Kidney epithelial cell (primary cell): ENCODE results near the gene ZNF791. TPM values are rescaled to one million over a fixed set of nuclear protein-coding genes. Genes with fewer than 3 reads are reported as not detected.

Experiments
- DNase-seq: peaks from one replicate; pipeline ENCODE4 v3.0.0-alpha.2; 2010; ENCODE audit warnings: low read depth
- H3K27me3 ChIP-seq: 2 replicates; pipeline ENCODE4 v1.6.0; 2011; ENCODE audit warnings: low read length; ENCODE audit not compliant: control insufficient read depth, insufficient read depth
- H3K36me3 ChIP-seq: 2 replicates; pipeline ENCODE4 v1.5.1; 2011; ENCODE audit warnings: low read length; ENCODE audit not compliant: control insufficient read depth, insufficient read depth
- H3K4me3 ChIP-seq: 2 replicates; pipeline ENCODE4 v1.5.1; 2011; ENCODE audit warnings: low read depth, mild to moderate bottlenecking, control low read depth, low read length
- total RNA-seq: library from RNA; depleted of rRNA; stranded (reverse); fragments of >200 nt; gene quantifications from 2 replicates; pipeline ENCODE4 v1.2.3, GENCODE V29; 2015
- TF ChIP-seq, protein P1 (sequence below): IDR thresholded peaks from 2 replicates; pipeline ENCODE4 v1.5.1; 2011; ENCODE audit warnings: mild to moderate bottlenecking, moderate library complexity, low read length, control low read depth, inconsistent platforms; ENCODE audit not compliant: insufficient read depth, poor library complexity, severe bottlenecking

The ZNF791 gene
- total RNA-seq, 1 donor from 2014 or later, result 11.0 TPM

DNA sequence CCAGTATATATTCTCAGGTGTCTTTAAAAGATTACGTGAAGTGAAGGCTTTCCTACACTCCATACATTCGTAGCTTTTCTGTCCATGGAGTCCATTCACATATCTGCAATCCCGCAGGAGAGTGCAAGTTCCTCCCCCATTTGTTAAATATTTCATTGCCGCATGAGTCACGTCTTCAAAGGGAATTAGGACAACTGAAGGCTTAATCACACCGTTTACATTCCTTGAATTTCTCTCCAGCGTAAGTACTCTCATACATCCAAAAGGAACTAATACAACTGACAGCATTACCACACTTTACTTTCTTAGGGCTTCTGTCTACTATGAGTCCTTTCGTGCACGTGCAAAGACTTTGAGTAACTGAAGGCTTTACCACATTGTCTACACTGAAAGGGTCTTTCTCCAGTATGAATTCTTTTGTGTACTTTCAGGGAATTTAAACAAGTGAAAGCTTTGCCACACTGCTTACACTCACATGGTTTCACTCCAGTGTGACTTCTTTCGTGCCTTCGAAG is 30.5 kb upstream of the ZNF791 start:
- TF ChIP-seq, protein P1, sequence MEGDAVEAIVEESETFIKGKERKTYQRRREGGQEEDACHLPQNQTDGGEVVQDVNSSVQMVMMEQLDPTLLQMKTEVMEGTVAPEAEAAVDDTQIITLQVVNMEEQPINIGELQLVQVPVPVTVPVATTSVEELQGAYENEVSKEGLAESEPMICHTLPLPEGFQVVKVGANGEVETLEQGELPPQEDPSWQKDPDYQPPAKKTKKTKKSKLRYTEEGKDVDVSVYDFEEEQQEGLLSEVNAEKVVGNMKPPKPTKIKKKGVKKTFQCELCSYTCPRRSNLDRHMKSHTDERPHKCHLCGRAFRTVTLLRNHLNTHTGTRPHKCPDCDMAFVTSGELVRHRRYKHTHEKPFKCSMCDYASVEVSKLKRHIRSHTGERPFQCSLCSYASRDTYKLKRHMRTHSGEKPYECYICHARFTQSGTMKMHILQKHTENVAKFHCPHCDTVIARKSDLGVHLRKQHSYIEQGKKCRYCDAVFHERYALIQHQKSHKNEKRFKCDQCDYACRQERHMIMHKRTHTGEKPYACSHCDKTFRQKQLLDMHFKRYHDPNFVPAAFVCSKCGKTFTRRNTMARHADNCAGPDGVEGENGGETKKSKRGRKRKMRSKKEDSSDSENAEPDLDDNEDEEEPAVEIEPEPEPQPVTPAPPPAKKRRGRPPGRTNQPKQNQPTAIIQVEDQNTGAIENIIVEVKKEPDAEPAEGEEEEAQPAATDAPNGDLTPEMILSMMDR, result no peak
- no peak for DNase-seq
- Histone ChIP-seq H3K36me3 (peaks cover 3% of the 10 kb centered on the region), H3K27me3 (no peaks in the 10 kb centered on the region), H3K4me3 (no peak overlapping the region)

DNA sequence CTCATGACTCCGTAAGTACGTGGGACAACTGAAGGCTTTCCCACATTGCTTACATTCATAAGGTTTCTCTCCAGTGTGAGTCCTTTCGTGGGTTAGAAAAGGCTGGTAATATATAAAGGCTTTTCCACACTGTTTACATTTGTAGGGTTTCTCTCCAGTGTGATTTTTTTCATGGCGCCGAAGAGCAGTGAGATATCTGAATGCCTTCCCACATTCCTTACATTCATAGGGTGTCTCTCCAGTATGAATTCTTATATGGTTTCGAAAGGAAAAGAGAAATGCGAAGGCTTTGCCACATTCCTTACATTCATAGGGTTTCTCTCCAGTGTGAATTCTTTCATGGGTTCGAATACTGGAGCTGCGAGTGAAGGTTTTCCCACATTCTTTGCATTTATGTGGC is 29.6 kb upstream of the ZNF791 start:
- DNase-seq, result no peak
- Histone ChIP-seq H3K4me3 (no peak overlapping the region), H3K36me3 (peaks cover 3% of the 10 kb centered on the region), H3K27me3 (no peaks in the 10 kb centered on the region)
- TF ChIP-seq, protein P1, result no peak

DNA sequence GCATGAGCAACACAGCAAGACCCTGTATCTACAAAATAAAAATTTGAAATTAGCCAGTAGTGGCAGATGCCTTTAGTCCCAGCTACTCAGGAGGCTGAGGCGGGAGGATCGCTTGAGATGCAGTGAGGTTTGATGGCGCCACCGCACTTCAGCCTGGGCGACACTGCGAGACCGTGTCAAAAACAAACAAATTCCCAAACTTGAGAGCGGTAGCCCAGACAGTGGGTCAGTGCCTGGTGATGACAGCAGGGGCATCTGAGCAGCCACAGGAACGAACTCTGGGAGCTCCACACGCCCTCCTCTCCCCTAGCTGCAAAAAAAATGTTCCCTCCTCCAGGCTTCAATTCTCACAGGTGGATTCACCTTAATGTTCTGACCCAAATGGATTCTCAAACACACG is 14.2 kb upstream of the ZNF791 start:
- Histone ChIP-seq H3K27me3 (no peaks in the 10 kb centered on the region), H3K4me3 (no peak overlapping the region), H3K36me3 (no peaks in the 10 kb centered on the region)
- TF ChIP-seq, protein P1, result no peak
- no peak for DNase-seq

DNA sequence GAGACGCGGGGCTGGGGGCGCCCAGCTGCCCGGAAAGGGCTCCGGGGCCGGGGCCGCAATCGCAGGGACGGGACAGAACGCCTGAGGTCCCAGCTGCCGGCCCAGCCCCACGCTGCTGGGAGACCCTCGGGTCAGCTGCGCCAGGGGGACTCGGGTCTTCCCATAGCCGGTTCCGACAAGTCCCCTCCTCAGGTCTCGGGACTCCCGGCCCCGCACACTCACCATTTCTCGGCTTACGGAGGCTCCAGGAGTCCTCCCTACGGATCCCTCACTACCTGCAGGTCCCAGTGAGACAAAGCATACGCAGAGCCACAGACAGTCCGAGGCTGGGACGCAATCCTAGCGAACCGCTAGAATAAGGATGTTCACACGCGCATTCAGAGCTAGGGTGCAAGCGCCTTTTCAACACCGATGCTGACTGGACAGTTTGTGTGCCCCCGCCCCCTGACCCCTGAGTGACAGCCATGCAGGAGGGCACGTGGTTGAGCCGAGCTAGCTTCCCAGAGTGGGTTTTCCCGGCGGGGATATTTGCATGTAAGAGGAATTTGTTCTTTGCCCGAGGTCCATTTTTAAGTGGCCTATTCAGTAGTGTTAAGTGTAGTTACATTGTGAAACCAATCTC is 13.7 kb upstream of the ZNF791 start:
- no peak overlapping the region for H3K4me3 ChIP-seq
- DNase-seq, result no peak
- TF ChIP-seq, protein P1, result no peak

DNA sequence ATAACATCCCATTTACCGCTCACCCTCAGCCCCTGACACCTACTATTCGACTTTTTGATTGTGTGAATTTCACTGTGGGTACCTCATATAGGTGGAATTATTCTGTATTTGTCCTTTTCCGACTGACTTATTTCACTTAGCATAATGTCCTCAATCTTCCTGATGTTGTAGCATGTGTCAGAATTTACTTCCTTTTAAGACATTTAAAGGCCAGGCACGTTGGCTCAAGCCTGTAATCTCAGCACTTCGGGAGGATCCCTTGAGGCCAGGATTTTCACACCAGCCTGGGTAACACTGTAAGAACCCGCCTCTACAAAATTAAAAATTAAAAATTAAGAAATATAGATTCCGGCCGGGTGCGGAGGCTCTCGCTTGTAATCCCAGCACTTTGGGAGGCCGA is 13.1 kb upstream of the ZNF791 start:
- TF ChIP-seq, protein P1, result no peak
- H3K4me3 ChIP-seq, result no peak overlapping the region
- H3K27me3 ChIP-seq, result no peaks in the 10 kb centered on the region

More for the DNA sequence above, 13.7 kb upstream of the ZNF791 start:
- Histone ChIP-seq H3K36me3 (no peaks in the 10 kb centered on the region), H3K27me3 (no peaks in the 10 kb centered on the region)

DNA sequence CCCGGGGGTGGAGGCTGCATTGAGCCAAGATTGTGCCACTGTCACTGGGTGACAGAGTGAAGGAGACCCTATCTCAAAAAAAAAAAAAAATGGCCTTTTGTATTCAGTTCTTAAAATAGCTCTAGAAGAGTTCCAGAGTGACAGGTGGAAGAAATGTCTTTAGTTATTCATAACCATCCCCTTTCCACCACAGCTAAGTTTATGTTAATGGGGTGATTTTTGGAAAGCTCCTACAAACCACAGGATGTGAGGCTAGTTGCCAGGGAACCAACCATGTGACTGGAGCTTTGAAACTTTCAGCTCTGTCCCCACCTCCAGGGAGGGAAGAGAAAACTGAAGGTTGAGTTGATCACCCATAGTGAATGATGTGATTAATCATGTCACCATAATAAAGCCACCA is 7.0 kb upstream of the ZNF791 start:
- TF ChIP-seq, protein P1, result no peak
- DNase-seq, result no peak
- Histone ChIP-seq H3K4me3 (no peak overlapping the region), H3K27me3 (no peaks in the 10 kb centered on the region), H3K36me3 (peaks cover 1% of the 10 kb centered on the region)

More for the DNA sequence above, 13.1 kb upstream of the ZNF791 start:
- H3K36me3 ChIP-seq, result no peaks in the 10 kb centered on the region
- DNase-seq, result no peak
